NCI-H226 (cell line): Measurements from ENCODE around the gene SPACA7.

Source experiments
- DNase-seq: peaks from one replicate; pipeline ENCODE4 v3.0.0-alpha.2; 2015

Gene SPACA7

GRCh38 chr13:112448621-112449544 lies 72.7 kb downstream of the SPACA7 start:
- DNase-seq = no peak

DNA sequence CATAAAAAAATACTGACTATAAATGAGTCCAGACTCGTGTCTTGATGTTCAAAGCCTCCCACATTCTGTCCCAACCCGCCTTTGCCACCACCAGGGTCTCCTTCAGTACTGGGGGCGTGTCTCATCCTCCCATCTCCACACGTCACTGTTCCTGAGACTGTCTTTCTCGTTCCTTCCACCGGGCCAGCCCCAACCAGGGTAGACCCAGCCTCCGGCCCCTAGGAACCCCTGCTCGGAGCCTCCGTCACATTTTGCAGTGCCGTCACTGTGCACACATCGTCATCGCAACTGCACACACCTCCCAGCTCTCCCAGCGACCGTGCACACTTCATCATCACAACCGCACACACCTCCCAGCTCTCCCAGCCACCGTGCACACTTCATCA lies 73.4 kb downstream of the SPACA7 start:
- DNase-seq = no peak

GRCh38 chr13:112450118-112450903 lies 74.2 kb downstream of the SPACA7 start:
- DNase-seq = no peak

DNA sequence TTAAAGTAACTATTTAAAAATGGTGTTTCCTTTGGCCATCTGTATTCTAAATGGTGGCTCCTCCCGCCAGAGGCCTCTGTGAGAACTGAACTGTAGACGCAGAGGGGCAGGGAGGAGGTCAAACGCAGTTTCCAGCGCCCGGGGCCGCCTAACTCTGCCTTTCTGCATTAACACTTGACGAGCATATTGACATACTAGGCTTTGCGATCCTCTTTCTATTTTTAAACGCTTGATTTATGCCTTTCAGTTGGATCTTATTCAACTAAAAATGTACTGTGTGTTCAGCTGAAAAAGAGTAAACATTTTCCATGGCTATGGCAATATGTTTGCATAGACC lies 74.7 kb downstream of the SPACA7 start:
- DNase-seq = no peak

- DNase-seq = no peak
These were observed 75.6 kb downstream of the SPACA7 start for GRCh38 chr13:112451512-112452379.

DNA sequence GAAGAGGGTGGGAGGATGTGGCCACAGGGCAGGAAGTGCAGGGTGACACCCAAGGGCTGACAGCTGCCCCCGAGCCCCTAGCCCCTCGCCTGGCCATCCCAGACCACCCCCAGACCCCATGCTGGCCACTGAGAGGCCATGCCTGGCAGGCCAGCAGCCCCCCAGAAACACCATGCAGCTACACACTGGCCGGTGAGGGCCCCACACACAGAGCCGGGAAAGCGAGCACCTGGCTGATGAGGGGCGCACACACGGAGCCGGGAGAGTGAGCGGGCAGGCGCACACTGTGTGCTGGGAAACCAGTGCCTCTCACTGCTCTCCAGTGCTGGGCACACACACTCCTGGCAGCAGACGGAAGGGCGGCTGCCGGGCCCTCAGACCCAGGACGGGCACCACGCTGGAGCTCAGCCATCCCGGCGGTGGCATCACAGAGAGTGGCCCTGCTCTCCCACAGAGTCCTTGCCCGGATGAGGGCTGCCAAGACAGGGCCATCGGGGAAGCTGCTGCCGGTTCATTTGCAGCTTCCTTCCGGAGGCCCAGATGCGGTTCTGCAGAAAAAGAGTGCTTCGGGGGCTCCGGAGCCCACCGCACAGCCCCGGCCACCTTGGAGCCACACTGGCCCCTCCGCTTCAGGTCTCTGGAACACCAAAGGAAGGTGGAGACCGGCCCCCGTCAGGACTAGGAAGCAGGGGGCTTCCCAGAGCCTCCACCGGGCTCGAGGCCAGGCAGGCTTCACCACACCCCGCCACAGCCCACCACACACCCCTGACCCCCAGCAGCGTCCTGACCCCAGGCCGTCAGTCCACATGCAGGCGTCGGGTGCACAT lies 76.4 kb downstream of the SPACA7 start:
- no peak for DNase-seq

GRCh38 chr13:112453207-112453829 lies 77.2 kb downstream of the SPACA7 start:
- no peak for DNase-seq

- no peak for DNase-seq
These were observed 77.9 kb downstream of the SPACA7 start for GRCh38 chr13:112453874-112454647.

GRCh38 chr13:112454648-112455334 lies 78.6 kb downstream of the SPACA7 start:
- DNase-seq = no peak

- no peak for DNase-seq
These were observed 79.4 kb downstream of the SPACA7 start for GRCh38 chr13:112455476-112456059.

DNA sequence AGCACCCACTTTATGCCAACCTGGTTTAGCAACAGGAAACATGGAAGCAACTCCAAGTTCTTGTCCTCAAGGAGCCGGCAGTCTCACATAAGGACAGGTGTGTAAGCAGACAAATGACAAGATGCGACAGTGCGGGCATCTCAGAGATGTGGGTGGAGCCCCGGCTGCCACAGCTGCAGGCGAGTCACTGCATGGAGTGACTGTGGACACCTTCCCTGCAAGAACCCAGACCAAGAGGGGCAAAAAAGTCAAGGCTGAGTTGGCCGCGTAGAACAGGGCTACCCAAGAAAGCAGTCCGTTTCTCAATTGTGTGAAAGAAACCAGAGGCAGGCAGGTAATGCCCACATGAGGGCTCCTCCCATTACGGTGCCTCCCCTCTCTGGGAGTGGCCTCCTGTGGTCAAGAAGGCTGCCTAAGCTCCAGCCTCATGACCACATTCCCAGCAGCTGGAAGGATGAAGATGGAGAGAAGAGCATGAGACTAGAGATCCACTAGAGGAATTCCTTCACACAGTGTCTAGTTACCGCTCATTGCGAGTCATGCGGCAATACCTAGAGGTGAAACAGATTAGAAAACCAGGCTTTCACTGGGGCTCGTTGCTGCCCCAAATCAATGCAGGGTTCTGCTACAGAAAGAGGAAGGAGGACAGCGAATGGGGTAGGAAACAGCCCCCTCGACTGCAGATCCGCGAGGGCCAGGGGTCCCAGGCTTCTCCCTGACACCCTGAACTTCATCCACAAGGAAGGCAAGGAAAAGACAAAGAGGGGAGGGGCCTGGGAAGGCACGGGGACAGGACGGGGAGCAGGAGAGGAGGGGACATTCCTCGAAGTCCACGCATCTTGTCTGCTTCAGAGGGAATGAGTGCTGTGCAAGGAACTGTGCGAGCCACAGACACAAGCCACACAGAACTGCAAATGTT lies 80.2 kb downstream of the SPACA7 start:
- DNase-seq = no peak

- no peak for DNase-seq
These were observed 80.9 kb downstream of the SPACA7 start for GRCh38 chr13:112457081-112457480.

GRCh38 chr13:112457485-112457884 lies 81.3 kb downstream of the SPACA7 start:
- DNase-seq = no peak

DNA sequence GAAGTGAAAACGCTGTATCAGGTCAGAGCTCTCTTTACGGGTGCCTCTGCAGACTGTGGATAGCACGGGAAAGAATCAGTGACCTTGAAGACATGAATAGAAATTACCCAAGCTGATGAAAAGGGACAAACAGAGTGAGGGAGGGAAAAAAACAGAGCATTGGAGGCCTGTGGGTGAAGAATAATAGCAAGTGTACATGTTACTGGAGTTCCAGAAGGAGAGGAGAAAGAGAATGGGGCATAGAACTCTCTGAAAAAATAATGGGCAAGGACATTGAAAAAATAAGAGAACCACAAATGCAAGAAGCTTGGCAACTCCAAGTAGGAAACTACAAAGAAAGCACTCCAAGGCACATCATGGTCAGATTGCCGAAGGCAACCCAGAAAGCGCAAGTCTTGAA lies 86.3 kb downstream of the SPACA7 start:
- DNase-seq = no peak

DNA sequence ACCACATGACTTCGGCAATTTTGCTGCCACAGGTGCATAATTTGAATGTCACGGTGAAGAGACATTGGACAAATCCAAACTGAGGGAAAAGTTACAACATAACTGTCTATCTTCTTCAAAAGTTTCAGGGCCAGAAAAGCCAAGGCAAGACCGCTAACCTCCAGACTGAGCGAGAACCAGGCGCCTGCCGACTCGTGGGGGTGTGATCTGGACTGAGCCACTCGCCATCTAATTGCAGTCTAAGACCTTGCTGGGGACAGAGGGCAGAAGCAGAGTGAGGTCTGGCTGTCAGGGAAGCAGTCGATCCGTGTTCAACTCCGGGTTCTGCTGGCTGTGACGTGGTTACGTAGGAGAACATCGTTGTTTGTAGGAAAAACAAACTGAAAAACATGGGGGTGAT lies 88.6 kb downstream of the SPACA7 start:
- no peak for DNase-seq

- no peak for DNase-seq
These were observed 89.3 kb downstream of the SPACA7 start for GRCh38 chr13:112465251-112466131.
